Left lobe of liver (tissue), 2 donors: ENCODE results near the gene SSX2. TPM values are rescaled to one million over a fixed set of nuclear protein-coding genes. Genes with fewer than 3 reads are reported as not detected.
"Not testable (repeated sequence)": the region's sequence is repeated elsewhere in the genome, so short reads cannot be mapped to it uniquely, and the experiment has no call there.

Source experiments
- ATAC-seq: fragments of 200-7000 bp; cut with Tn5 transposase; one replicate; pipeline ENCODE4 v1.9.1; 2020; ENCODE audit warnings: mild to moderate bottlenecking, moderate library complexity
- DNase-seq: peaks from one replicate; pipeline ENCODE4 v3.0.0-alpha.2; 2020; ENCODE audit warnings: low spot score
- total RNA-seq: library from RNA; stranded (reverse); gene quantifications from one replicate; pipeline ENCODE4 v1.2.1, GENCODE V29; 2021
- donor health status: DM: no; HTN: no; CAD: no; lungs with moderate emphysema.
- donor health status: DM: no; HTN: yes; CAD: no.

Gene SSX2
- total RNA-seq = not detected

DNA sequence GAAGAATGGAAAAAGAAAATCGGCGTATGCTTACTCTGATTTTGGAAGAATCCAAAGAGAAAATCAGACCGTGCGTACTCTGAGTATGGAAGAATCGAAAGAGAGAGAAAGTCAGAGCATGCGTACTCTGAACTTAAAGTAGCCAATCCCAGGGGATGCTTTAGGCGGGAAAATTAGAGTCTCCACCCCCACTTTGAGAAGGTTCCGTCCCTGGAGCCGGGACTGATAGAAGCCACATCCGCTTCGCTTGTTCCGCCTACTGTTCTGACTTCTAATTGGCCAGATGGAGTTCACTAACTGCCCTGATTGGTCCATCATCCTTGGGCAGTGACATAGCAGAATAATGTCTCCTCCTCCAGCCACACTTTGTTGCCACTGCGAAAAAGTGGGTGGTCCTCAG is at the start of gene SSX2:
Gene SSX2 (minus strand): TSS at position 101 of the 400 bp plus-strand sequence. CDS start 1,429 bp downstream, outside the sequence.
- not testable (repeated sequence) for DNase-seq, ATAC-seq

- ATAC-seq = not testable (repeated sequence)
Measured at GRCh38 chrX:52750952-52751351, 44.0 kb upstream of the SSX2 start, which contains the start of gene SSX2B. SSX2B (plus strand) TSS chrX:52751252; CDS start chrX:52752681, 1,429 bp downstream.

GRCh38 chrX:52692034-52692433 is 14.9 kb downstream of the SSX2 start:
- DNase-seq, ATAC-seq: not testable (repeated sequence)

More at GRCh38 chrX:52750952-52751351, 44.0 kb upstream of the SSX2 start, which contains the start of gene SSX2B:
- DNase-seq = not testable (repeated sequence)

- not testable (repeated sequence) for ATAC-seq, DNase-seq
Measured at GRCh38 chrX:52662218-52662617, 44.8 kb downstream of the SSX2 start.

GRCh38 chrX:52655475-52655874 is 51.5 kb downstream of the SSX2 start:
- ATAC-seq = not testable (repeated sequence)

GRCh38 chrX:52654800-52655199 is 52.2 kb downstream of the SSX2 start, which contains the start of gene SSX7:
SSX7 (minus strand) TSS chrX:52654900; CDS start chrX:52653472, 1,428 bp downstream.
- DNase-seq, ATAC-seq: not testable (repeated sequence)

More at GRCh38 chrX:52655475-52655874, 51.5 kb downstream of the SSX2 start:
- not testable (repeated sequence) for DNase-seq

- not testable (repeated sequence) for DNase-seq, ATAC-seq
Measured at GRCh38 chrX:52650676-52651075, 56.3 kb downstream of the SSX2 start.

DNA sequence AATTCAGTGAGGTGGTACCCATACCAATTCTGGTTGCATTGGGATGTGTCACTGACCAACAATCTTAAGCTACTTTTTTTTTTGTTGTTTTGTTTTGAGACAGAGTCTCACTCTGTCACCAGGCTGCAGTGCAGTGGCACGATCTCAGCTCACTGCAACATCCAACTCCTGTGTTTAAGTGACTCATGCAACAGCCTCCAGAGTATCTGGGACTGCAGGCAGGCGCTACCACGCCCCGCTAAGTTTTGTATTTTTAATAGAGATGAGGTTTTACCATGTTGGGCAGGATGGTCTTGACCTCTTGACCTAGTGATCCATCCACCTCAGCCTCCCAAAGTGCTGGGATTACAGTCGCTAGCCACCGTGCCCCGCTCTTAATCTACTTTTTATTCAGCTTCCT is 58.0 kb downstream of the SSX2 start:
- not testable (repeated sequence) for ATAC-seq

More for the DNA sequence above, 58.0 kb downstream of the SSX2 start:
- DNase-seq = not testable (repeated sequence)

Other genes with a start within 250 kb of the SSX2 start
- gene XAGE1A, start 211.4 kb downstream of the SSX2 start, total RNA-seq = not detected
- not detected for gene XAGE1B, start 190.1 kb downstream of the SSX2 start, total RNA-seq
- not detected for gene SSX7, start 52.3 kb downstream of the SSX2 start, total RNA-seq
- gene SSX2B, start 44.1 kb upstream of the SSX2 start, total RNA-seq = 0.23 TPM
- gene SPANXN5, start 90.2 kb upstream of the SSX2 start, total RNA-seq = not detected
- not detected for gene XAGE5, start 104.1 kb upstream of the SSX2 start, total RNA-seq
- not detected for gene XAGE3, start 160.9 kb upstream of the SSX2 start, total RNA-seq
- 5.2 TPM for gene FAM156B, start 190.2 kb upstream of the SSX2 start, total RNA-seq